A549 (cell line): ENCODE data around the gene MOB2. TPM values are rescaled to one million over a fixed set of nuclear protein-coding genes. Genes with fewer than 3 reads are reported as not detected.

Experiments
- ATAC-seq, 2 experiments: fragments of 200-7000 bp in 1 of 2; fragments of >200 bp in 1 of 2; cut with Nextera tagmentation in 1 of 2; cut with Tn5 transposase in 1 of 2; 3 replicates each; pipeline versions ENCODE4 v1.8.0 to v1.9.1; 2018 to 2020; ENCODE audit warnings: mild to moderate bottlenecking in 1 of 2, moderate library complexity in 1 of 2
- CTCF ChIA-PET: fragments of 300-600 bp; sonication (Branson Sonifier 250); formaldehyde crosslinking; extraction: SDS; loops from one replicate; lab custom pipeline; 2021; ENCODE audit warnings: antibody characterized with exemption, inconsistent platforms; lab: Yijun Ruan, JAX
- POLR2A ChIA-PET: fragments of 350-600 bp; formaldehyde crosslinking; extraction: SDS; loops from one replicate; lab custom pipeline; 2021; ENCODE audit warnings: antibody characterized with exemption, inconsistent platforms; lab: Yijun Ruan, JAX
- DNase-seq, 2 experiments: peaks; one replicate each; pipeline versions ENCODE4 v3.0.0 to v3.0.0-alpha.2; 2011 to 2016; ENCODE audit warnings: low read depth in 1 of 2, low spot score in 1 of 2
- FAIRE-seq: peaks from 2 replicates; lab custom pipeline; 2011; peaks lifted over from hg19 to GRCh38; lab: Jason Lieb, UNC
- H3K27ac ChIP-seq, 2 experiments: fragments of >200 bp; sonication (Bioruptor Twin); formaldehyde crosslinking; 3 replicates each; pipeline ENCODE4 v1.5.1; 2016 to 2017
- H3K4me1 ChIP-seq: fragments of >200 bp; sonication (Bioruptor Twin); formaldehyde crosslinking; 3 replicates; pipeline ENCODE4 v1.6.1; 2016
- H3K4me2 ChIP-seq: fragments of >200 bp; sonication (Bioruptor Twin); formaldehyde crosslinking; 3 replicates; pipeline ENCODE4 v1.6.1; 2016
- H3K4me3 ChIP-seq: fragments of >200 bp; sonication (Bioruptor Twin); formaldehyde crosslinking; 3 replicates; pipeline ENCODE4 v1.5.1; 2016
- H3K9me3 ChIP-seq: fragments of >200 bp; sonication (Bioruptor Twin); formaldehyde crosslinking; 3 replicates; pipeline ENCODE4 v1.6.1; 2016
- BCL3 ChIP-seq: fragments of >200 bp; sonication (Bioruptor Twin); formaldehyde crosslinking; IDR thresholded peaks from 3 replicates; pipeline ENCODE4 v1.6.1; 2016
- BHLHE40 ChIP-seq: IDR thresholded peaks from 2 replicates; pipeline ENCODE4 v1.6.1; 2012; ENCODE audit warnings: low read depth, low read length, inconsistent platforms
- CHD4 ChIP-seq: fragments of 200-600 bp; sonication (generic); IDR thresholded peaks from 2 replicates; pipeline ENCODE4 v1.6.1; 2016; ENCODE audit warnings: antibody characterized with exemption, mild to moderate bottlenecking, borderline replicate concordance
- CTCF ChIP-seq: fragments of >200 bp; sonication (Bioruptor Twin); formaldehyde crosslinking; IDR thresholded peaks from 3 replicates; pipeline ENCODE4 v1.5.1; 2016
- E2F6 ChIP-seq: IDR thresholded peaks from 2 replicates; pipeline ENCODE4 v1.6.1; 2012; ENCODE audit warnings: low read depth, borderline replicate concordance
- EHF ChIP-seq: fragments of 250-450 bp; sonication (Bioruptor Pico); IDR thresholded peaks from 2 replicates; pipeline ENCODE4 v1.5.0; 2020; ENCODE audit warnings: mild to moderate bottlenecking
- EP300 ChIP-seq, 2 experiments: fragments of >200 bp; sonication (Bioruptor Twin); formaldehyde crosslinking; IDR thresholded peaks; 2 replicates in 1 of 2; 3 replicates in 1 of 2; pipeline ENCODE4 v1.6.1; 2016 to 2017
- FOSL2 ChIP-seq, 2 experiments: fragments of 450-650 bp in 1 of 2; fragments of >200 bp in 1 of 2; sonication (Bioruptor Twin) in 1 of 2; formaldehyde crosslinking; IDR thresholded peaks; 2 replicates each; pipeline versions ENCODE4 v1.5.0 to v1.6.1; 2016 to 2020; ENCODE audit warnings: mild to moderate bottlenecking in 1 of 2, moderate library complexity in 1 of 2
- FOXS1 ChIP-seq: fragments of 250-450 bp; sonication (Bioruptor Pico); IDR thresholded peaks from 2 replicates; pipeline ENCODE4 v1.5.0; 2020; ENCODE audit warnings: mild to moderate bottlenecking, moderate library complexity
- HEYL ChIP-seq: fragments of 250-450 bp; sonication (Bioruptor Pico); IDR thresholded peaks from 2 replicates; pipeline ENCODE4 v1.8.0; 2021; ENCODE audit warnings: mild to moderate bottlenecking, moderate library complexity
- HMGXB4 ChIP-seq: fragments of 250-450 bp; sonication (Bioruptor Pico); IDR thresholded peaks from 2 replicates; pipeline ENCODE4 v1.5.0; 2021; ENCODE audit warnings: mild to moderate bottlenecking, moderate library complexity, borderline replicate concordance
- HOXA7 ChIP-seq: fragments of 250-450 bp; sonication (Bioruptor Pico); IDR thresholded peaks from 2 replicates; pipeline ENCODE4 v1.5.0; 2020; ENCODE audit warnings: mild to moderate bottlenecking, moderate library complexity
- JUNB ChIP-seq: fragments of >200 bp; sonication (Bioruptor Twin); formaldehyde crosslinking; IDR thresholded peaks from 2 replicates; pipeline ENCODE4 v1.6.1; 2016
- KDM5A ChIP-seq: fragments of 200-600 bp; sonication (generic); IDR thresholded peaks from 2 replicates; pipeline ENCODE4 v1.6.1; 2016; ENCODE audit warnings: antibody characterized with exemption, mild to moderate bottlenecking
- MAFK ChIP-seq: fragments of 450-650 bp; IDR thresholded peaks from 2 replicates; pipeline ENCODE4 v1.6.1; 2014; ENCODE audit not compliant: partially characterized antibody
- MYC ChIP-seq: IDR thresholded peaks from 2 replicates; pipeline ENCODE4 v1.6.1; 2012; ENCODE audit warnings: mild to moderate bottlenecking, inconsistent platforms, low read length, improper control_type of control experiment, borderline replicate concordance
- NR3C1 ChIP-seq: fragments of >200 bp; sonication (Bioruptor Twin); formaldehyde crosslinking; IDR thresholded peaks from 3 replicates; pipeline ENCODE4 v1.6.1; 2017
- POLR2AphosphoS2 ChIP-seq: conservative IDR thresholded peaks from 2 replicates; pipeline ENCODE4 v1.6.1; 2012; ENCODE audit warnings: low read length, improper control_type of control experiment, inconsistent platforms
- RARB ChIP-seq: fragments of 250-450 bp; sonication (Bioruptor Pico); IDR thresholded peaks from 2 replicates; pipeline ENCODE4 v1.8.0; 2021; ENCODE audit warnings: mild to moderate bottlenecking, moderate library complexity
- RNF2 ChIP-seq: fragments of 200-600 bp; sonication (generic); IDR thresholded peaks from 2 replicates; pipeline ENCODE4 v1.6.1; 2016; ENCODE audit warnings: low read depth, mild to moderate bottlenecking, antibody characterized with exemption, moderate library complexity, borderline replicate concordance
- SMC3 ChIP-seq: fragments of >200 bp; sonication (Bioruptor Twin); formaldehyde crosslinking; IDR thresholded peaks from 3 replicates; pipeline ENCODE4 v1.6.1; 2018; ENCODE audit warnings: inconsistent platforms
- TP53 ChIP-seq: fragments of 250-450 bp; sonication (Bioruptor Pico); IDR thresholded peaks from 2 replicates; pipeline ENCODE4 v1.5.0; 2021; ENCODE audit warnings: mild to moderate bottlenecking, moderate library complexity
- ZFP36 ChIP-seq: fragments of 450-650 bp; IDR thresholded peaks from 2 replicates; pipeline ENCODE4 v1.6.1; 2014; ENCODE audit warnings: borderline replicate concordance; ENCODE audit not compliant: partially characterized antibody
- ZSCAN20 ChIP-seq: fragments of 250-450 bp; sonication (Bioruptor Pico); IDR thresholded peaks from 2 replicates; pipeline ENCODE4 v1.8.0; 2022; ENCODE audit warnings: mild to moderate bottlenecking, moderate library complexity
- WGBS: methylation state at CpG from one replicate; pipeline ENCODE4 v1.1.6; 2017; ENCODE audit errors: missing lambda C conversion rate; 5-methylcytosine and 5-hydroxymethylcytosine counted together
- polyA plus RNA-seq, 4 experiments: library from polyadenylated mRNA; depleted of rRNA in 3 of 4; stranded (reverse); fragments of >200 nt; fragmentation: RNase III in 1 of 4; extraction: RNeasy Plus Mini Kit Qiagen cat#74134 plus additional on column Dnase treatment in 1 of 4; gene quantifications; 2 replicates in 3 of 4; 3 replicates in 1 of 4; pipeline ENCODE4 v1.2.3, GENCODE V29; 2011 to 2017

The MOB2 gene
- polyA plus RNA-seq, 2 of the 4 experiments (the other 2 are of a cell fraction): 25.4 to 38.2 TPM

GRCh38 chr11:1450344-1450875 is 36.2 kb downstream of the MOB2 start:
- H3K27ac ChIP-seq: no peak overlapping the region
- POLR2A ChIA-PET: no interaction called here
- CTCF ChIA-PET: interaction anchor here (0.8 to 3.0 kb wide), 3 partner anchors 64 to 158 kb away, joined by 3 to 9 read pairs (median 4); no protein-coding TSS in a partner anchor
- no CpG with 5 or more reads among the region's 29 CpGs for WGBS
- no peak for TF ChIP-seq HEYL (CRISPR knock-in tag)
- no peak for TF ChIP-seq POLR2AphosphoS2
- TF ChIP-seq MAFK: no peak
- DNase-seq (no peak), FAIRE-seq (no peak), ATAC-seq (no peak)
- H3K4me3 ChIP-seq: no peak overlapping the region
- H3K4me2 ChIP-seq: no peak overlapping the region
- H3K4me1 ChIP-seq: no peaks in the 10 kb centered on the region
- no peaks in the 10 kb centered on the region for H3K9me3 ChIP-seq

- ATAC-seq (no peak), FAIRE-seq (no peak), DNase-seq (no peak)
- 81% methylated on average over 19 of the region's 31 CpGs for WGBS
- H3K4me2 ChIP-seq: no peak overlapping the region
- no peak overlapping the region for H3K4me3 ChIP-seq
- ChIA-PET CTCF (interaction anchor here (1.8 to 3.0 kb wide), 2 partner anchors 125 to 157 kb away, joined by 4 to 9 read pairs; no protein-coding TSS in a partner anchor), POLR2A (no interaction called here)
- H3K4me1 ChIP-seq: no peaks in the 10 kb centered on the region
- H3K27ac ChIP-seq: no peak overlapping the region
- TF ChIP-seq MAFK (no peak), HEYL (CRISPR knock-in tag) (no peak), ZFP36 (no peak), CHD4 (no peak), BHLHE40 (no peak), JUNB (no peak), KDM5A (no peak), FOXS1 (no peak), FOSL2 (IDR thresholded peaks at IDR 0.05) (no peak), FOSL2 (CRISPR knock-in tag; IDR thresholded peaks at IDR 0.05) (no peak), EHF (no peak), SMC3 (no peak), E2F6 (no peak), RNF2 (no peak), RARB (CRISPR knock-in tag) (no peak), BCL3 (no peak), MYC (no peak)
- TF ChIP-seq, all 56 proteins: peak for 0
- no peaks in the 10 kb centered on the region for H3K9me3 ChIP-seq
These were observed 36.9 kb downstream of the MOB2 start for GRCh38 chr11:1449490-1450243.

GRCh38 chr11:1448882-1449281 is 37.7 kb downstream of the MOB2 start:
- Histone ChIP-seq H3K27ac (no peak overlapping the region), H3K4me2 (no peak overlapping the region), H3K4me3 (no peak overlapping the region)
- 92% methylated on average over 20 of the region's 24 CpGs for WGBS
- TF ChIP-seq POLR2AphosphoS2 (no peak), ZSCAN20 (CRISPR knock-in tag) (no peak), EP300 (IDR thresholded peaks at IDR 0.05) (no peak), CTCF (no peak), HOXA7 (CRISPR knock-in tag) (no peak), CHD4 (no peak), TP53 (CRISPR knock-in tag) (no peak), NR3C1 (no peak), HMGXB4 (no peak)
- TF ChIP-seq, all 56 proteins: peak for 0
- CTCF ChIA-PET: interaction anchor here (1.2 to 3.0 kb wide), 3 partner anchors 10 to 156 kb away, joined by 3 to 9 read pairs (median 4); no protein-coding TSS in a partner anchor
- ATAC-seq (no peak), DNase-seq (no peak), FAIRE-seq (no peak)
- POLR2A ChIA-PET: no interaction called here
- Histone ChIP-seq H3K4me1 (no peaks in the 10 kb centered on the region), H3K9me3 (no peaks in the 10 kb centered on the region)
